Adipocyte (in vitro differentiated cells): ENCODE measurements around the gene ARPIN.
"Not testable (repeated sequence)": the region's sequence is repeated elsewhere in the genome, so short reads cannot be mapped to it uniquely, and the experiment has no call there.

Experiments
- DNase-seq: peaks from one replicate; pipeline ENCODE4 v3.0.0-alpha.2; 2015; ENCODE audit warnings: low read depth
- H3K27me3 ChIP-seq: replicated peaks from 2 replicates; pipeline ENCODE4 v1.7.0; 2013; ENCODE audit warnings: mild to moderate bottlenecking, low read length, moderate library complexity; ENCODE audit not compliant: control insufficient read depth, insufficient read depth
- H3K36me3 ChIP-seq: 2 replicates; pipeline ENCODE4 v1.7.0; 2013; ENCODE audit warnings: low read length, mild to moderate bottlenecking, moderate library complexity; ENCODE audit not compliant: control insufficient read depth, insufficient read depth, severe bottlenecking
- H3K4me1 ChIP-seq: 2 replicates; pipeline ENCODE4 v1.7.0; 2013; ENCODE audit warnings: mild to moderate bottlenecking, low read length, moderate library complexity; ENCODE audit not compliant: control insufficient read depth, insufficient read depth
- H3K4me3 ChIP-seq: 2 replicates; pipeline ENCODE4 v1.7.0; 2013; ENCODE audit warnings: mild to moderate bottlenecking, low read length, moderate library complexity
- H3K9ac ChIP-seq: 2 replicates; pipeline ENCODE4 v1.7.0; 2013; ENCODE audit warnings: mild to moderate bottlenecking, low read length, moderate library complexity
- H3K9me3 ChIP-seq: 2 replicates; pipeline ENCODE4 v1.7.0; 2013; ENCODE audit warnings: mild to moderate bottlenecking, low read length, moderate library complexity; ENCODE audit not compliant: control insufficient read depth

Gene ARPIN

GRCh38 chr15:89898146-89898545, 14.6 kb downstream of the ARPIN start:
- Histone ChIP-seq H3K9ac (no peak overlapping the region), H3K36me3 (peaks cover 15% of the 10 kb centered on the region), H3K9me3 (no peaks in the 10 kb centered on the region), H3K4me1 (peaks cover under 1% of the 10 kb centered on the region), H3K4me3 (no peak overlapping the region), H3K27me3 (no peaks in the 10 kb centered on the region)
- no peak for DNase-seq

- H3K27me3 ChIP-seq, result no peaks in the 10 kb centered on the region
- peak within 1 kb of the TSS; percentile 94 for H3K4me3 ChIP-seq
- peaks cover 11% of the 10 kb centered on the region for H3K4me1 ChIP-seq
- peak; percentile 97 for DNase-seq
- no peaks in the 10 kb centered on the region for H3K9me3 ChIP-seq
- H3K36me3 ChIP-seq, result peaks cover 3% of the 10 kb centered on the region
- peak within 1 kb of the TSS; percentile 95 for H3K9ac ChIP-seq
These were observed 18.9 kb downstream of the ARPIN start, which contains the start of gene AP3S2 for GRCh38 chr15:89893696-89894447. Gene AP3S2 (minus strand): TSS chr15:89893994. CDS start chr15:89893949, 45 bp downstream.

GRCh38 chr15:89893027-89893426, 19.7 kb downstream of the ARPIN start:
- Histone ChIP-seq H3K36me3 (peaks cover 10% of the 10 kb centered on the region), H3K27me3 (no peaks in the 10 kb centered on the region), H3K9ac (peak overlapping the region; percentile 95), H3K4me1 (peaks cover 19% of the 10 kb centered on the region), H3K4me3 (peak overlapping the region; percentile 94), H3K9me3 (no peaks in the 10 kb centered on the region)
- peak; percentile 41 for DNase-seq

- peak; percentile 84 for DNase-seq
- Histone ChIP-seq H3K27me3 (no peaks in the 10 kb centered on the region), H3K36me3 (peaks cover 51% of the 10 kb centered on the region), H3K4me3 (no peak overlapping the region), H3K9me3 (no peaks in the 10 kb centered on the region), H3K4me1 (peaks cover 22% of the 10 kb centered on the region), H3K9ac (peak overlapping the region; percentile 30)
These were observed 24.4 kb downstream of the ARPIN start for GRCh38 chr15:89888214-89888804.

GRCh38 chr15:89885611-89886010, 27.1 kb downstream of the ARPIN start:
- Histone ChIP-seq H3K4me1 (peaks cover 10% of the 10 kb centered on the region), H3K9ac (no peak overlapping the region), H3K36me3 (peaks cover 71% of the 10 kb centered on the region), H3K4me3 (no peak overlapping the region), H3K27me3 (no peaks in the 10 kb centered on the region), H3K9me3 (no peaks in the 10 kb centered on the region)
- no peak for DNase-seq

- not testable (repeated sequence) for H3K4me3 ChIP-seq, H3K9ac ChIP-seq, DNase-seq, H3K9me3 ChIP-seq, H3K27me3 ChIP-seq
- Histone ChIP-seq H3K36me3 (peaks cover 76% of the 10 kb centered on the region), H3K4me1 (peaks cover 10% of the 10 kb centered on the region)
These were observed 27.6 kb downstream of the ARPIN start for GRCh38 chr15:89885179-89885578.

- H3K36me3 ChIP-seq, result peaks cover 84% of the 10 kb centered on the region
- DNase-seq, result no peak
- H3K27me3 ChIP-seq, result no peaks in the 10 kb centered on the region
- no peaks in the 10 kb centered on the region for H3K9me3 ChIP-seq
- H3K9ac ChIP-seq, result no peak overlapping the region
- peaks cover 8% of the 10 kb centered on the region for H3K4me1 ChIP-seq
- no peak overlapping the region for H3K4me3 ChIP-seq
These were observed 29.2 kb downstream of the ARPIN start for GRCh38 chr15:89883518-89883917.

- Histone ChIP-seq H3K9ac (no peak overlapping the region), H3K9me3 (no peaks in the 10 kb centered on the region), H3K4me1 (peaks cover 15% of the 10 kb centered on the region), H3K4me3 (no peak overlapping the region), H3K27me3 (no peaks in the 10 kb centered on the region), H3K36me3 (peaks cover 77% of the 10 kb centered on the region)
- no peak for DNase-seq
These were observed 32.0 kb downstream of the ARPIN start for GRCh38 chr15:89880727-89881126.

GRCh38 chr15:89878323-89878722, 34.4 kb downstream of the ARPIN start:
- H3K36me3 ChIP-seq, result peaks cover 69% of the 10 kb centered on the region

GRCh38 chr15:89877083-89877425, 35.7 kb downstream of the ARPIN start:
- H3K4me3 ChIP-seq, result no peak overlapping the region
- H3K36me3 ChIP-seq, result peaks cover 62% of the 10 kb centered on the region
- H3K9ac ChIP-seq, result peak overlapping the region; percentile 47
- no peak for DNase-seq
- H3K27me3 ChIP-seq, result no peaks in the 10 kb centered on the region
- H3K9me3 ChIP-seq, result no peaks in the 10 kb centered on the region
- H3K4me1 ChIP-seq, result peaks cover 21% of the 10 kb centered on the region

More at GRCh38 chr15:89878323-89878722, 34.4 kb downstream of the ARPIN start:
- Histone ChIP-seq H3K4me1 (peaks cover 21% of the 10 kb centered on the region), H3K27me3 (no peaks in the 10 kb centered on the region), H3K9me3 (no peaks in the 10 kb centered on the region), H3K9ac (no peak overlapping the region), H3K4me3 (no peak overlapping the region)
- no peak for DNase-seq

- Histone ChIP-seq H3K4me1 (peaks cover 21% of the 10 kb centered on the region), H3K27me3 (no peaks in the 10 kb centered on the region), H3K4me3 (no peak overlapping the region), H3K36me3 (peaks cover 63% of the 10 kb centered on the region), H3K9ac (peak overlapping the region; percentile 50), H3K9me3 (no peaks in the 10 kb centered on the region)
- no peak for DNase-seq
These were observed 36.2 kb downstream of the ARPIN start for GRCh38 chr15:89876396-89877082.
